GM19372 (cell line): Measurements from ENCODE around the gene MYOM1.
A peak's percentile ranks its signal among the peaks of the same experiment; 100 is the strongest.

Source experiments
- ATAC-seq: cut with Tn5 transposase; IDR thresholded peaks from one replicate; pipeline ENCODE4 v1.9.1; 2021; ENCODE audit warnings: mild to moderate bottlenecking, low read depth, moderate library complexity; ENCODE audit not compliant: unreplicated experiment

The MYOM1 gene

GRCh38 chr18:3154214-3154613 is 65.6 kb downstream of the MYOM1 start:
- ATAC-seq: no peak

- ATAC-seq: peak; percentile 66
Observed at GRCh38 chr18:3153107-3153704, 66.6 kb downstream of the MYOM1 start.

- no peak for ATAC-seq
Observed at GRCh38 chr18:3152294-3152693, 67.5 kb downstream of the MYOM1 start.

- ATAC-seq: no peak
Observed at GRCh38 chr18:3151399-3152264, 68.1 kb downstream of the MYOM1 start.

GRCh38 chr18:3150688-3151087 is 69.1 kb downstream of the MYOM1 start:
- no peak for ATAC-seq

- no peak for ATAC-seq
Observed at GRCh38 chr18:3150274-3150673, 69.5 kb downstream of the MYOM1 start.

GRCh38 chr18:3148930-3149535 is 70.7 kb downstream of the MYOM1 start:
- ATAC-seq: no peak

- no peak for ATAC-seq
Observed at GRCh38 chr18:3147935-3148554, 71.7 kb downstream of the MYOM1 start.

- no peak for ATAC-seq
Observed at GRCh38 chr18:3140986-3141639, 78.7 kb downstream of the MYOM1 start.

GRCh38 chr18:3140342-3140741 is 79.4 kb downstream of the MYOM1 start:
- ATAC-seq: no peak

GRCh38 chr18:3139406-3139805 is 80.4 kb downstream of the MYOM1 start:
- no peak for ATAC-seq

GRCh38 chr18:3138274-3138975 is 81.3 kb downstream of the MYOM1 start:
- ATAC-seq: no peak

- no peak for ATAC-seq
Observed at GRCh38 chr18:3135536-3135935, 84.2 kb downstream of the MYOM1 start.

- ATAC-seq: no peak
Observed at GRCh38 chr18:3132700-3133099, 87.1 kb downstream of the MYOM1 start.

- ATAC-seq: no peak
Observed at GRCh38 chr18:3130344-3130743, 89.4 kb downstream of the MYOM1 start.

GRCh38 chr18:3129053-3129864 is 90.5 kb downstream of the MYOM1 start:
- peak; percentile 99 for ATAC-seq

GRCh38 chr18:3126457-3127097 is 93.2 kb downstream of the MYOM1 start:
- ATAC-seq: no peak

- ATAC-seq: no peak
Observed at GRCh38 chr18:3124822-3125221, 94.9 kb downstream of the MYOM1 start.

- no peak for ATAC-seq
Observed at GRCh38 chr18:3122851-3123250, 96.9 kb downstream of the MYOM1 start.
